LHCN-M2 (cell line): ENCODE measurements around the gene HNRNPUL1. TPM values are rescaled to one million over a fixed set of nuclear protein-coding genes. Genes with fewer than 3 reads are reported as not detected.
"Not testable (repeated sequence)": the region's sequence is repeated elsewhere in the genome, so short reads cannot be mapped to it uniquely, and the experiment has no call there.

Experiments used
- DNase-seq: peaks from one replicate; pipeline ENCODE4 v3.0.0-alpha.2; 2012; ENCODE audit warnings: low read depth
- total RNA-seq: library from RNA; depleted of rRNA; stranded (reverse); fragments of >200 nt; gene quantifications from 2 replicates; pipeline ENCODE4 v1.2.3, GENCODE V29; 2014

Gene HNRNPUL1
- total RNA-seq, 1 experiment from 2014 or later, result 153 TPM

GRCh38 chr19:41276231-41276630, 12.1 kb downstream of the HNRNPUL1 start:
- DNase-seq, result no peak

- DNase-seq, result no peak
Measured at GRCh38 chr19:41278478-41278877, 14.3 kb downstream of the HNRNPUL1 start.

- no peak for DNase-seq
Measured at GRCh38 chr19:41288673-41289530, 24.7 kb downstream of the HNRNPUL1 start.

GRCh38 chr19:41289814-41290213, 25.6 kb downstream of the HNRNPUL1 start:
- not testable (repeated sequence) for DNase-seq

- DNase-seq, result no peak
Measured at GRCh38 chr19:41294393-41294792, 30.2 kb downstream of the HNRNPUL1 start.

- DNase-seq, result no peak
Measured at GRCh38 chr19:41295499-41295898, 31.3 kb downstream of the HNRNPUL1 start.

GRCh38 chr19:41296433-41296871, 32.3 kb downstream of the HNRNPUL1 start:
- DNase-seq, result peak; percentile 11

GRCh38 chr19:41297628-41298347, 33.6 kb downstream of the HNRNPUL1 start:
- DNase-seq, result peak; percentile 19

GRCh38 chr19:41298348-41298964, 34.3 kb downstream of the HNRNPUL1 start:
- DNase-seq, result peak; percentile 96

- DNase-seq, result peak; percentile 56
Measured at GRCh38 chr19:41299046-41299754, 35.0 kb downstream of the HNRNPUL1 start.

- peak; percentile 98 for DNase-seq
Measured at GRCh38 chr19:41299755-41300089, 35.5 kb downstream of the HNRNPUL1 start.

- DNase-seq, result no peak
Measured at GRCh38 chr19:41300555-41300954, 36.4 kb downstream of the HNRNPUL1 start.

- no peak for DNase-seq
Measured at GRCh38 chr19:41302624-41303351, 38.6 kb downstream of the HNRNPUL1 start.

- DNase-seq, result no peak
Measured at GRCh38 chr19:41303954-41304353, 39.8 kb downstream of the HNRNPUL1 start.

GRCh38 chr19:41304706-41305483, 40.7 kb downstream of the HNRNPUL1 start:
- no peak for DNase-seq

GRCh38 chr19:41305927-41306793, 42.0 kb downstream of the HNRNPUL1 start:
- DNase-seq, result no peak

GRCh38 chr19:41307090-41307875, 43.1 kb downstream of the HNRNPUL1 start:
- DNase-seq, result no peak

- DNase-seq, result peak; percentile 50
Measured at GRCh38 chr19:41307954-41308449, 43.8 kb downstream of the HNRNPUL1 start.
